HK-2 (cell line): Measurements from ENCODE around the gene SLC2A4RG.
"Not testable (repeated sequence)": the region's sequence is repeated elsewhere in the genome, so short reads cannot be mapped to it uniquely, and the experiment has no call there.

Experiments used
- DNase-seq: peaks from one replicate; pipeline ENCODE4 v3.0.0-alpha.2; 2018; ENCODE audit not compliant: unreplicated experiment

SLC2A4RG gene

GRCh38 chr20:63712191-63712590 lies 27.4 kb upstream of the SLC2A4RG start:
- no peak for DNase-seq

- no peak for DNase-seq
Observed at GRCh38 chr20:63714858-63715257, 24.7 kb upstream of the SLC2A4RG start.

GRCh38 chr20:63718996-63719395 lies 20.6 kb upstream of the SLC2A4RG start:
- no peak for DNase-seq

- DNase-seq = not testable (repeated sequence)
Observed at GRCh38 chr20:63722967-63723622, 16.5 kb upstream of the SLC2A4RG start.

- DNase-seq = not testable (repeated sequence)
Observed at GRCh38 chr20:63730189-63730733, 9.3 kb upstream of the SLC2A4RG start.

GRCh38 chr20:63731410-63731809 lies 8.2 kb upstream of the SLC2A4RG start:
- no peak for DNase-seq

GRCh38 chr20:63732118-63733095 lies 7.2 kb upstream of the SLC2A4RG start:
- no peak for DNase-seq

GRCh38 chr20:63733117-63733516 lies 6.5 kb upstream of the SLC2A4RG start:
- no peak for DNase-seq

GRCh38 chr20:63733579-63734081 lies 5.9 kb upstream of the SLC2A4RG start:
- no peak for DNase-seq

- DNase-seq = no peak
Observed at GRCh38 chr20:63734111-63734945, 5.2 kb upstream of the SLC2A4RG start.

GRCh38 chr20:63734946-63735858 lies 4.4 kb upstream of the SLC2A4RG start:
- DNase-seq = no peak

- no peak for DNase-seq
Observed at GRCh38 chr20:63735859-63736718, 3.5 kb upstream of the SLC2A4RG start, which contains the start of gene LIME1. LIME1 (plus strand) TSS chr20:63736664; CDS start chr20:63737550, 886 bp downstream.

- DNase-seq = no peak
Observed at GRCh38 chr20:63736893-63737694, 2.5 kb upstream of the SLC2A4RG start.

- no peak for DNase-seq
Observed at GRCh38 chr20:63737695-63737944, 2.0 kb upstream of the SLC2A4RG start.

- DNase-seq = no peak
Observed at GRCh38 chr20:63737945-63738686, 1.5 kb upstream of the SLC2A4RG start.

GRCh38 chr20:63738687-63739129 lies 868 bp upstream of the SLC2A4RG start:
- no peak for DNase-seq

GRCh38 chr20:63740070-63740626 lies 572 bp downstream of the SLC2A4RG start:
- no peak for DNase-seq
